ENCODE measurements around the gene OCA2. TPM values are rescaled to one million over a fixed set of nuclear protein-coding genes. Genes with fewer than 3 reads are reported as not detected.

Gene OCA2
- total RNA-seq, 2 donors from 2014 or later: 0.10 to 0.82 TPM

- no peak for DNase-seq
- no peak overlapping the region for H3K9ac ChIP-seq (ENCODE audit: low read depth in 2 of 2, low read length in 2 of 2)
- H3K9me3 ChIP-seq: no peaks in the 10 kb centered on the region
- intact Hi-C loops (cut with DNase I): no loop called here
- H3K4me3 ChIP-seq: no peak overlapping the region
- no peaks in the 10 kb centered on the region for H3K4me1 ChIP-seq
- H3K27me3 ChIP-seq: no peaks in the 10 kb centered on the region
- no peaks in the 10 kb centered on the region for H3K36me3 ChIP-seq
- TF ChIP-seq CTCF (IDR thresholded peaks at IDR 0.05): no peak
- H3K27ac ChIP-seq: no peak overlapping the region
These were observed 252.3 kb downstream of the OCA2 start for GRCh38 chr15:27846722-27847395.

- H3K4me3 ChIP-seq: no peak overlapping the region
- no peaks in the 10 kb centered on the region for H3K4me1 ChIP-seq
- TF ChIP-seq CTCF (IDR thresholded peaks at IDR 0.05): no peak
- no peaks in the 10 kb centered on the region for H3K9me3 ChIP-seq
- no peak for DNase-seq
- no peak overlapping the region for H3K27ac ChIP-seq
- H3K27me3 ChIP-seq: no peaks in the 10 kb centered on the region
- intact Hi-C loops (cut with DNase I): no loop called here
- H3K36me3 ChIP-seq: no peaks in the 10 kb centered on the region
- no peak overlapping the region for H3K9ac ChIP-seq (ENCODE audit: low read depth in 2 of 2, low read length in 2 of 2)
These were observed 253.4 kb downstream of the OCA2 start for GRCh38 chr15:27845535-27846369.

DNA sequence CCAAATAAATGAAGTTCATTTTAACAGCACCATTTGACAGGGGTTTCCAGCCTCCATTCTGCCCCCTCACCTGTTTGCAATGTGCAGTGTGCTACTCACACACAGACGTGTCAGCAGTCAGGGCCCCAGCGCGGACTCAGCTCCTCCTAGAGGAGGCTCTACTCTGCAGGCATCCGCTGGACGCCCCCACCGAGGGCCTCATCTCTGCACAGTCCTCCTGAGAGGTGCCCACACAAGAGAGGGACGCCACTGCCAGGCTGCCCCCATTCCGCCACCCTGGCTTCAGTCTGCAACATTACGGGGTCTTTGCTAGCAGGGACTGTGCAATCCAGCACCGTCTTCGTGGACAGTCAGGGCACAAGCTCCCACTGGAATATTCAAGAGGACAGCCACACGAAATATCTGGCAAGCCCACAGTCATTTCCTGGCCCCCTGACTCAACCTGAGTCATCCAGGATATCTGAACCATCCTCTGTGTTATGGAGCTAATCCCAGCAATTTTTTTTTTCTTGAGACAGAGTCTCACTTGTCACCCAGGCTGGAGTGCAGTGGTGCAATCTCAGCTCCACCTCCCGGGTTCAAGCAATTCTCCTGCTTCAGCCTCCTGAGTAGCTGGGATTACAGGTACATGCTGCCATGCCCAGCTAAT is 255.0 kb downstream of the OCA2 start:
- no peaks in the 10 kb centered on the region for H3K9me3 ChIP-seq
- no peaks in the 10 kb centered on the region for H3K4me1 ChIP-seq
- no peaks in the 10 kb centered on the region for H3K27me3 ChIP-seq
- no peak overlapping the region for H3K4me3 ChIP-seq
- H3K27ac ChIP-seq: no peak overlapping the region
- H3K36me3 ChIP-seq: no peaks in the 10 kb centered on the region
- no peak overlapping the region for H3K9ac ChIP-seq (ENCODE audit: low read depth in 2 of 2, low read length in 2 of 2)
- DNase-seq: no peak
- TF ChIP-seq CTCF (IDR thresholded peaks at IDR 0.05): no peak
- intact Hi-C loops (cut with DNase I): no loop called here

- TF ChIP-seq CTCF (IDR thresholded peaks at IDR 0.05): no peak
- Histone ChIP-seq H3K4me3 (no peak overlapping the region), H3K4me1 (no peaks in the 10 kb centered on the region), H3K27me3 (no peaks in the 10 kb centered on the region), H3K36me3 (no peaks in the 10 kb centered on the region), H3K27ac (no peak overlapping the region), H3K9me3 (no peaks in the 10 kb centered on the region), H3K9ac (ENCODE audit: low read depth in 2 of 2, low read length in 2 of 2) (no peak overlapping the region)
- no peak for DNase-seq
- intact Hi-C loops (cut with DNase I): no loop called here
These were observed 256.0 kb downstream of the OCA2 start for GRCh38 chr15:27843146-27843545.

- Histone ChIP-seq H3K9ac (ENCODE audit: low read depth in 2 of 2, low read length in 2 of 2) (no peak overlapping the region), H3K27ac (no peak overlapping the region), H3K27me3 (no peaks in the 10 kb centered on the region), H3K36me3 (no peaks in the 10 kb centered on the region), H3K4me1 (no peaks in the 10 kb centered on the region), H3K9me3 (no peaks in the 10 kb centered on the region), H3K4me3 (no peak overlapping the region)
- no peak for DNase-seq
- intact Hi-C loops (cut with DNase I): no loop called here
- no peak for TF ChIP-seq CTCF (IDR thresholded peaks at IDR 0.05)
These were observed 256.6 kb downstream of the OCA2 start for GRCh38 chr15:27842526-27842925.

Measured in colonic mucosa (tissue), 4 donors.